Measurements from ENCODE around the gene BECN2.
"Not testable (repeated sequence)": the region's sequence is repeated elsewhere in the genome, so short reads cannot be mapped to it uniquely, and the experiment has no call there.

BECN2 gene

GRCh38 chr1:241979071-241979470 is 21.5 kb downstream of the BECN2 start:
- DNase-seq (ENCODE audit: low read depth, low spot score) = no peak

- no peak for DNase-seq (ENCODE audit: low read depth, low spot score)
These were observed 22.4 kb downstream of the BECN2 start for GRCh38 chr1:241979926-241980325.

- DNase-seq (ENCODE audit: low read depth, low spot score) = peak; percentile 55
These were observed 28.2 kb downstream of the BECN2 start for GRCh38 chr1:241985787-241986186.

- not testable (repeated sequence) for DNase-seq (ENCODE audit: low read depth, low spot score)
These were observed 30.9 kb downstream of the BECN2 start for GRCh38 chr1:241988389-241988930.

- peak; percentile 78 for DNase-seq (ENCODE audit: low read depth, low spot score)
These were observed 32.5 kb downstream of the BECN2 start for GRCh38 chr1:241990040-241990439.

- no peak for DNase-seq (ENCODE audit: low read depth, low spot score)
These were observed 35.2 kb downstream of the BECN2 start for GRCh38 chr1:241992734-241993133.

- DNase-seq (ENCODE audit: low read depth, low spot score) = no peak
These were observed 36.6 kb downstream of the BECN2 start for GRCh38 chr1:241994171-241994570.

GRCh38 chr1:241997401-241997998 is 39.9 kb downstream of the BECN2 start:
- DNase-seq (ENCODE audit: low read depth, low spot score) = no peak

- peak; percentile 87 for DNase-seq (ENCODE audit: low read depth, low spot score)
These were observed 40.9 kb downstream of the BECN2 start for GRCh38 chr1:241998412-241998921.

- DNase-seq (ENCODE audit: low read depth, low spot score) = no peak
These were observed 41.5 kb downstream of the BECN2 start, which contains the start of gene MAP1LC3C for GRCh38 chr1:241999026-241999425. Gene MAP1LC3C, minus strand, starts transcription at chr1:241999098. Its CDS starts 90 bp downstream, at chr1:241999008.

GRCh38 chr1:242000434-242000833 is 42.9 kb downstream of the BECN2 start:
- DNase-seq (ENCODE audit: low read depth, low spot score) = no peak

GRCh38 chr1:242002072-242002471 is 44.5 kb downstream of the BECN2 start:
- DNase-seq (ENCODE audit: low read depth, low spot score) = no peak

- DNase-seq (ENCODE audit: low read depth, low spot score) = no peak
These were observed 44.9 kb downstream of the BECN2 start for GRCh38 chr1:242002510-242002909.

- peak; percentile 78 for DNase-seq (ENCODE audit: low read depth, low spot score)
These were observed 47.4 kb downstream of the BECN2 start for GRCh38 chr1:242004751-242005495.

- DNase-seq (ENCODE audit: low read depth, low spot score) = no peak
These were observed 48.4 kb downstream of the BECN2 start for GRCh38 chr1:242005866-242006535.

- DNase-seq (ENCODE audit: low read depth, low spot score) = no peak
These were observed 49.4 kb downstream of the BECN2 start for GRCh38 chr1:242006976-242007375.

Data from ELF-1 (cell line).